HepG2 (cell line): ENCODE measurements around the gene TH. TPM values are rescaled to one million over a fixed set of nuclear protein-coding genes. Genes with fewer than 3 reads are reported as not detected.
A peak's percentile ranks its signal among the peaks of the same experiment; 100 is the strongest.

Source experiments
- ATAC-seq: fragments of 200-7000 bp; cut with Tn5 transposase; 3 replicates; pipeline ENCODE4 v1.9.1; 2020; ENCODE audit warnings: mild to moderate bottlenecking, moderate library complexity
- BruUV-seq: library from RNA; stranded (reverse); fragments of 400-500 nt; replicated peaks from 2 replicates; lab custom pipeline; 2021; lab: Mats Ljungman, UMichigan
- CTCF ChIA-PET: fragments of 300-600 bp; formaldehyde crosslinking; extraction: SDS; loops from one replicate; lab custom pipeline; 2021; ENCODE audit warnings: low total read pairs, inconsistent platforms, low intra/inter-chr PET ratio; lab: Yijun Ruan, JAX
- POLR2A ChIA-PET: fragments of 350-600 bp; sonication (Branson Sonifier 250); formaldehyde crosslinking; loops from one replicate; lab custom pipeline; 2020; ENCODE audit warnings: antibody characterized with exemption, inconsistent platforms; lab: Yijun Ruan, JAX
- DNase-seq: peaks from one replicate; pipeline ENCODE4 v3.0.0-alpha.2; 2015; ENCODE audit warnings: low spot score
- FAIRE-seq: peaks from 3 replicates; lab custom pipeline; 2011; peaks lifted over from hg19 to GRCh38; lab: Jason Lieb, UNC
- H2AFZ ChIP-seq: one replicate; pipeline ENCODE4 v1.6.1; 2011; ENCODE audit warnings: low read length, inconsistent platforms
- H3K27ac ChIP-seq: fragments of 300-600 bp; 3 replicates; pipeline ENCODE4 v1.8.0; 2011; ENCODE audit warnings: mixed run types, mild to moderate bottlenecking, mixed read lengths, low read length, inconsistent platforms; ENCODE audit not compliant: insufficient read depth; ENCODE audit errors: extremely low read length
- H3K27me3 ChIP-seq, 2 experiments: fragments of 200-600 bp in 1 of 2; 2 replicates in 1 of 2; 3 replicates in 1 of 2; pipeline versions ENCODE4 v1.6.0 to v1.8.0; 2011; ENCODE audit warnings: low read length in 2 of 2, mild to moderate bottlenecking in 2 of 2, moderate library complexity in 2 of 2, inconsistent platforms in 1 of 2; ENCODE audit not compliant: insufficient read depth in 2 of 2, control insufficient read depth in 1 of 2
- H3K36me3 ChIP-seq, 2 experiments: fragments of 200-600 bp in 1 of 2; replicated peaks in 1 of 2; 2 replicates in 1 of 2; 3 replicates in 1 of 2; pipeline versions ENCODE4 v1.5.1 to v1.8.0; 2011; ENCODE audit warnings: low read length in 2 of 2, inconsistent platforms in 1 of 2; ENCODE audit not compliant: insufficient read depth in 2 of 2, control insufficient read depth in 1 of 2
- H3K4me1 ChIP-seq: 2 replicates; pipeline ENCODE4 v1.5.1; 2012; ENCODE audit warnings: low read length, inconsistent platforms; ENCODE audit not compliant: insufficient read depth
- H3K4me2 ChIP-seq: 2 replicates; pipeline ENCODE4 v1.6.0; 2011; ENCODE audit warnings: low read depth, low read length, inconsistent platforms
- H3K4me3 ChIP-seq, 3 experiments: fragments of 200-600 bp in 1 of 3; sonication (generic), shearing (Covaris generic) in 1 of 3; replicated peaks in 1 of 3; 2 replicates each; pipeline ENCODE4 v1.5.1; 2011 to 2016; ENCODE audit warnings: low read length in 3 of 3, inconsistent platforms in 2 of 3, low read depth in 2 of 3, mild to moderate bottlenecking in 2 of 3, control low read depth in 1 of 3, mixed read lengths in 1 of 3; ENCODE audit not compliant: insufficient read depth in 1 of 3
- H3K79me2 ChIP-seq: one replicate; pipeline ENCODE4 v1.6.1; 2011; ENCODE audit warnings: low read length, inconsistent platforms; ENCODE audit not compliant: insufficient read depth
- H3K9ac ChIP-seq: 2 replicates; pipeline ENCODE4 v1.6.0; 2011; ENCODE audit warnings: mild to moderate bottlenecking, low read depth, low read length, inconsistent platforms; ENCODE audit not compliant: insufficient read depth
- H3K9me3 ChIP-seq: 2 replicates; pipeline ENCODE4 v1.5.1; 2012; ENCODE audit warnings: mild to moderate bottlenecking, low read length
- H4K20me1 ChIP-seq: 2 replicates; pipeline ENCODE4 v1.6.0; 2011; ENCODE audit warnings: inconsistent platforms, mild to moderate bottlenecking, low read length, moderate library complexity; ENCODE audit not compliant: insufficient read depth
- CENPT ChIP-seq: sonication (generic); formaldehyde crosslinking; IDR thresholded peaks from 2 replicates; pipeline ENCODE4 v1.8.0; 2022; ENCODE audit warnings: low read depth, mild to moderate bottlenecking, moderate library complexity, missing genetic modification reagents
- MED13 ChIP-seq: sonication (generic); formaldehyde crosslinking; IDR thresholded peaks from 2 replicates; pipeline ENCODE4 v1.5.0; 2020; ENCODE audit warnings: missing genetic modification reagents
- REXO4 ChIP-seq: sonication (generic); formaldehyde crosslinking; IDR thresholded peaks from 2 replicates; pipeline ENCODE4 v1.8.0; 2022; ENCODE audit warnings: missing genetic modification reagents, mild to moderate bottlenecking, borderline replicate concordance
- SALL2 ChIP-seq: sonication (generic); formaldehyde crosslinking; IDR thresholded peaks from 2 replicates; pipeline ENCODE4 v1.8.1; 2023; ENCODE audit warnings: mild to moderate bottlenecking, missing genetic modification reagents, inconsistent platforms
- ZMYM3 ChIP-seq: sonication (generic); formaldehyde crosslinking; IDR thresholded peaks from 2 replicates; pipeline ENCODE4 v1.5.1; 2020; ENCODE audit warnings: mild to moderate bottlenecking, missing genetic modification reagents
- ZNF879 ChIP-seq: sonication (generic); formaldehyde crosslinking; IDR thresholded peaks from 2 replicates; pipeline ENCODE4 v1.8.1; 2023; ENCODE audit warnings: missing genetic modification reagents
- WGBS: methylation state at CpG from one replicate; pipeline ENCODE4 v1.1.6; 2017; ENCODE audit warnings: low lambda C conversion rate; 5-methylcytosine and 5-hydroxymethylcytosine counted together
- in situ Hi-C: cut with HindIII; loops from 2 replicates; pipeline ENCODE4 v1.10.0; 2017; ENCODE audit warnings: low pct_unique_long_range_greater_than_20kb; ENCODE audit not compliant: extremely low pct_ligation_motif_present
- intact Hi-C: fragments of 100-400 bp; cut with micrococcal nuclease; formaldehyde crosslinking; loops from one replicate; pipeline ENCODE4 v1.10.0; 2022; ENCODE audit not compliant: unreplicated experiment
- polyA plus RNA-seq, 8 experiments: library from polyadenylated mRNA; depleted of rRNA in 3 of 8; stranded (reverse) in 7 of 8; unstranded in 1 of 8; fragments of >200 nt; fragmentation: Illumina TruSeq in 4 of 8; extraction: Trizol in 4 of 8; gene quantifications; 2 replicates each; pipeline versions ENCODE4 v1.2.1 to v1.2.3, GENCODE V29; 2011 to 2016; ENCODE audit warnings: low read depth in 4 of 8, missing spikeins in 1 of 8, mixed read lengths in 1 of 8; ENCODE audit not compliant: insufficient read depth in 1 of 8
- total RNA-seq, 5 experiments: library from RNA; depleted of rRNA; stranded (reverse); fragments of >200 nt; fragmentation: Illumina TruSeq; extraction: Trizol; gene quantifications; 2 replicates each; pipeline ENCODE4 v1.2.3, GENCODE V29; 2016; ENCODE audit warnings: low read depth in 1 of 5
- TF ChIP-seq, protein P1 (sequence below): IDR thresholded peaks from 2 replicates; pipeline ENCODE4 v1.6.1; 2012; ENCODE audit warnings: inconsistent platforms
- TF ChIP-seq, protein P2 (sequence below): sonication (generic); formaldehyde crosslinking; IDR thresholded peaks from 2 replicates; pipeline ENCODE4 v1.4.0; 2020; ENCODE audit warnings: mild to moderate bottlenecking, missing genetic modification reagents
- TF ChIP-seq, protein P3 (sequence below): sonication (generic); formaldehyde crosslinking; IDR thresholded peaks from 2 replicates; pipeline ENCODE4 v1.4.0; 2020; ENCODE audit warnings: missing genetic modification reagents

TH gene
- total and polyA plus RNA-seq, 2 of the 13 experiments (the other 11 are each of a cell fraction or from before 2014, with no cell fraction given): 0.36 TPM; not detected in 1

DNA sequence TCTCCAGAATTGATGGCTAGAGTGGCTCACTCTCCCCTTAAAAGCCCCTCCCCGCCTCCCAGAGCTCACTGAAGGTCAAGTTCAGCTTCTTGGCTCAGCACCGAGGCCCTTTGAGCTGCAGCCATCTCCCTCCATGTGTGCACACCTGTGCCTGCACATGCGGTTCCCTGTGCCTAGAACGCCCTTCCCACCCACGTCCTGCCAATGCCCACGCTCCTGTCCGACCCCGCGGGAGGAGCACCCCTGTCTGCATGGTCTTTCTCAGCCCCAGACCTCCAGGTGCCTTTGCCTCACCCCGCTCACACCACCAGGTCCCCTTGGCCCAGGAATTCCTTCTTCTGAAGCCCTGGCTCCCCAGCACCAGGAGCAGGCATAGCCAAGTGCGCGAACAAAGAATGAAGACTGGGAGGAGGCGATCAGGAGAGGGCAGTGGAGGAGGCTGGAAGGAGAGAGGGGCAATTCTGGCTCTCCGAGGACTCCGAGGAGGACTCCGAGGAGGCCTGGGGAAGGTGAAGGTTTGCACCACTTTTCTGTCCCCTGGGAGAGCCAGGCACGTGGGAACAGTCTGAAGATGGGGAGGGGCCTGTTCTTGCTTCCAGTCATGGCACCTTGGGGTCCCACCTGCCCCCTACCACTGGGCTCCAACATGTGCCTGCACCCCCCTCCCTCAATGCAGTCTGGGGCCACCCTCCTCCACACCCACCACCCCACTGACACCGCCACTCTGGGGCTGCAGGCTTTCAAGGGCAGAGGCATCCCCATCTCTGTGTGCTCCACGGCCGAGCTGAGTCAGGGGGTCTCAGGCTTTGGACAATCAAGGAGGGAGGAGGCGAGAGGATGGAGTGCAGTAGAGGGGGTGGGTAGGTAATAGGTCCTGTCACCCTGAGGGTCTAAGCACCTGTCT lies 50.1 kb downstream of the TH start:
- H3K79me2 ChIP-seq: no peaks in the 10 kb centered on the region
- 63% methylated on average over 20 of the region's 21 CpGs for WGBS
- no peak for FAIRE-seq

More for the DNA sequence above, 50.1 kb downstream of the TH start:
- DNase-seq (no peak), ATAC-seq (no peak; the same call in 2 of the 3 replicates)
- Histone ChIP-seq H3K4me3 (peak overlapping the region in 1 of 3 experiments; percentile 66; a peak in 1 of 6 replicates), H3K36me3 (no peaks in the 10 kb centered on the region), H3K27ac (no peak overlapping the region), H3K27me3 (peaks cover 2 to 25% of the 10 kb centered on the region in 2 experiments; a peak in 4 of 5 replicates), H3K4me1 (peaks cover 45% of the 10 kb centered on the region), H2AFZ (no peak overlapping the region), H4K20me1 (no peaks in the 10 kb centered on the region), H3K9me3 (peaks cover 4% of the 10 kb centered on the region), H3K4me2 (peak overlapping the region; percentile 81), H3K9ac (no peak overlapping the region)
- intact Hi-C loops (no loop called here), in situ Hi-C loops (no loop called here)
- ChIA-PET POLR2A (interaction anchor here (0.9 to 1.9 kb wide), 3 partner anchors 15 to 133 kb away, joined by 4 to 9 read pairs (median 4); no protein-coding TSS in a partner anchor), CTCF (interaction anchor here (1.0 kb wide), 1 partner anchor 30 kb away, joined by 5 read pairs; no protein-coding TSS in a partner anchor)
- no peak for TF ChIP-seq CENPT
- no peak for TF ChIP-seq SALL2 (CRISPR knock-in tag)
- TF ChIP-seq ZMYM3 (CRISPR knock-in tag): 0 out of 2 replicates have a peak, but pooled peaks have one; percentile 58
- TF ChIP-seq ZNF879: no peak
- TF ChIP-seq, protein P1, sequence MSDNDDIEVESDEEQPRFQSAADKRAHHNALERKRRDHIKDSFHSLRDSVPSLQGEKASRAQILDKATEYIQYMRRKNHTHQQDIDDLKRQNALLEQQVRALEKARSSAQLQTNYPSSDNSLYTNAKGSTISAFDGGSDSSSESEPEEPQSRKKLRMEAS: 0 out of 2 replicates have a peak, but pooled peaks have one; percentile 18
- TF ChIP-seq, protein P2, sequence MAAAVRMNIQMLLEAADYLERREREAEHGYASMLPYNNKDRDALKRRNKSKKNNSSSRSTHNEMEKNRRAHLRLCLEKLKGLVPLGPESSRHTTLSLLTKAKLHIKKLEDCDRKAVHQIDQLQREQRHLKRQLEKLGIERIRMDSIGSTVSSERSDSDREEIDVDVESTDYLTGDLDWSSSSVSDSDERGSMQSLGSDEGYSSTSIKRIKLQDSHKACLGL: 0 out of 2 replicates have a peak, but pooled peaks have one; percentile 29
- TF ChIP-seq, protein P3, sequence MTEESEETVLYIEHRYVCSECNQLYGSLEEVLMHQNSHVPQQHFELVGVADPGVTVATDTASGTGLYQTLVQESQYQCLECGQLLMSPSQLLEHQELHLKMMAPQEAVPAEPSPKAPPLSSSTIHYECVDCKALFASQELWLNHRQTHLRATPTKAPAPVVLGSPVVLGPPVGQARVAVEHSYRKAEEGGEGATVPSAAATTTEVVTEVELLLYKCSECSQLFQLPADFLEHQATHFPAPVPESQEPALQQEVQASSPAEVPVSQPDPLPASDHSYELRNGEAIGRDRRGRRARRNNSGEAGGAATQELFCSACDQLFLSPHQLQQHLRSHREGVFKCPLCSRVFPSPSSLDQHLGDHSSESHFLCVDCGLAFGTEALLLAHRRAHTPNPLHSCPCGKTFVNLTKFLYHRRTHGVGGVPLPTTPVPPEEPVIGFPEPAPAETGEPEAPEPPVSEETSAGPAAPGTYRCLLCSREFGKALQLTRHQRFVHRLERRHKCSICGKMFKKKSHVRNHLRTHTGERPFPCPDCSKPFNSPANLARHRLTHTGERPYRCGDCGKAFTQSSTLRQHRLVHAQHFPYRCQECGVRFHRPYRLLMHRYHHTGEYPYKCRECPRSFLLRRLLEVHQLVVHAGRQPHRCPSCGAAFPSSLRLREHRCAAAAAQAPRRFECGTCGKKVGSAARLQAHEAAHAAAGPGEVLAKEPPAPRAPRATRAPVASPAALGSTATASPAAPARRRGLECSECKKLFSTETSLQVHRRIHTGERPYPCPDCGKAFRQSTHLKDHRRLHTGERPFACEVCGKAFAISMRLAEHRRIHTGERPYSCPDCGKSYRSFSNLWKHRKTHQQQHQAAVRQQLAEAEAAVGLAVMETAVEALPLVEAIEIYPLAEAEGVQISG (CRISPR knock-in tag): no peak
- TF ChIP-seq REXO4: no peak
- no peak for TF ChIP-seq MED13 (CRISPR knock-in tag)
- no TSS peak for BruUV-seq
